GM19372 (cell line): ENCODE results near the gene KRTAP5-10.
"Not testable (repeated sequence)": the region's sequence is repeated elsewhere in the genome, so short reads cannot be mapped to it uniquely, and the experiment has no call there.

Experiments used
- ATAC-seq: cut with Tn5 transposase; IDR thresholded peaks from one replicate; pipeline ENCODE4 v1.9.1; 2021; ENCODE audit warnings: mild to moderate bottlenecking, low read depth, moderate library complexity; ENCODE audit not compliant: unreplicated experiment

The KRTAP5-10 gene

DNA sequence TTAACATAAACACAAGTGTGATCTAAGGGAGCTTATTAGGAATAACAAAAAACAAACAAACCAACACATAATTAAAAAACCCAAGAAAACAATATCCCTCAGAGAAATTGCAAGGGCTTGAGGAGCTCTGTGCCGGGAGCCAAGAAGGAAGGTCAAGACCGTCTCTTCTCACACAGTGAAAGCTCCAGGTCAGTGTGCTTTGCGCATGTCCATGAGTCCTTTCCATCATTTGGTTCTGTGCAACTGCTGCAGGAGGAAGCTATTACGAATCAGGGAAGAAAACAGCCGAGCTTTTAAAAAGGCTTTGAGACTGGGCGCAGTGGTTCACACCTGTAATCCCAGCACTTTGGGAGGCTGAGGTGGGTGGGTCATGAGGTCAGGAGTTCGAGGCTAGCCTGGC lies 23.0 kb upstream of the KRTAP5-10 start:
- ATAC-seq: no peak

DNA sequence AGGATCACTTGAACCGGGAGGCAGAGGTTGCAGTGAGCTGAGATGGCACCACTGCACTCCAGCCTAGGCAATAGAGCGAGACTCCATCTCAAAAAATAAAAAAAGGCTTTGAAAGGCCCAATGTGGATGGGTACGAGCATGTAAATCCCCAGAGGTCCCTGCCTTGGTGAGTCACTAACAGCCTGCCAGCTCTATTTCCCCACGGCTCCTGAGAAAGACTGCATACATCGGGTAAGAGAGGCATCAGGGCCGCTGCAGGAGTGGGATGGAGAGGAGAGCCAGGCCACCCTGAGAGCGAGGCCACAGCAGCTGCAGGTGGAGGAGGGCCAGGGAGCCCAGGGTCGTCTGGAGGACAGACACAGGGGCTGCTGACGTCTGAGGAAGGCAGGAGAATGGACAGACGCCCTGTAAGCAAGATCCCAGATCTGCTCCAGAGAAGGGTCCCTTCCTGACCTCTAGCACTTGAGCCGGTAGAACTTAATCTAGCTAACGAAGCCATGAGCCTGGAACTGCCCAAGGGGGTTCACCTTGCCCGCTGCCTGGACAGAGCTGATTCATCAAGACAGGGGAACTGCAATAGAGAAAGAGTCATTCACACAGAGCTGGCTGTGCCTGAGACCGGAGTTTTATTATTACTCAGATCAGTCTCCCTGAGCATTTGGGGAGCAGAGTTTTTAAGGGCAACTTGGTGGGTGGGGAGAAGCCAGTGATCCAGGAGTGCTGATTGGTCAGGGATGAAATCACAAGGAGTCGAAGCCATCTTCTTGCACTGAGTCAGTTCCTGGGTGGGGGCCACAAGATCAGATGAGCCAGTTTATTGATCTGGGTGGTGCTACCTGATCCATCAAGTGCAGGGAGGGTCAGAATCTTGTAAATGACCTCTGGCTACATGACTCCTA lies 22.2 kb upstream of the KRTAP5-10 start:
- ATAC-seq: no peak

DNA sequence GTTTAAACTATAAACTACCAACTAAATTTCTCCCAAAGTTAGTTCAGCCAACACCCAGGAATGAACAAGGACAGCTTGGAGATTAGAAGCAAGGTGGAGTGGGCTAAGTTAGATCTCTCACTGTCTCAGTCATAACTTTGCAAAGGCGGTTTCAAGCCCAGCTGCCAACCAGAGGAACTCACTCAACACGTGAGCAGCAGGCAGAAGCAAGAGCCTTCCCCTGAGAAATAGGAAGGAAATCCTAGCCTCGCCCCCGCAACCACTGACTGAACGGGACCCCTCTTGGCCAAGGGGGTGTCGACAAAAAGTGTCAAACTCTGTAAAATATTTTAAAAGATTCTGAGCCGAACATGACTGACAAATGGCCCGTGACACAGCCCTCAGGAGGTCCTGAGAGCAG lies 21.5 kb upstream of the KRTAP5-10 start:
- ATAC-seq: no peak

DNA sequence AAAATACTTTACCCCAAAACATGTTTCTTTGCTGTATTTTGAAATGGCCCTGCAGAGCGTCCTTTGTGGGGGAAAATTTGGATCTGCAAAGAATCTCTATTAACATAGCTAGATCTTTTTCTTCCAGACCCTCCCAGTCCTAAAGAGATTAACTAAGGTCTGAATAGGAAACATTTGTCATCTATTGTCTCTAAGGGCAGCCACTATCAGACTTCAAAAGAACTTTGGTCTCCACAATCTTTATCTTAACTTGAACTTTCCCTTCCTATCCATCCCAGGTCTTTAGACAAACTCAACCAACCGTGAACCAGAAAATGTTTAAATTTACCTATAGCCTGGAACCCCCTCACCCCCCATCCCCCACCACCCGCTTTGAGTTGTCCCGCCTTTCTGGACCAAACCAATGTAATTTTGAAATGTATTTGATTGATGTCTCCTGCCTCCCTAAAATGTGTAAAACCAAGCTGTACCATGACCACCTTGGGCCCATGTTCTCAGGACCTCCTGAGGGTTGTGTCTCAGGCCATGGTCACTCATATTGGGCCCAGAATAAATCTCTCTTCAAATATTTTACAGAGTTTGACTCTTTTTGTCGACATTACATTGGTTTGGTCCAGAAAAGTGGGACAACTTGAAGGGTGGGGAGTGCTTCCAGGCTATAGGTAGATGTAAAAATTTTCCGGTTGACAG lies 20.7 kb upstream of the KRTAP5-10 start:
- no peak for ATAC-seq

DNA sequence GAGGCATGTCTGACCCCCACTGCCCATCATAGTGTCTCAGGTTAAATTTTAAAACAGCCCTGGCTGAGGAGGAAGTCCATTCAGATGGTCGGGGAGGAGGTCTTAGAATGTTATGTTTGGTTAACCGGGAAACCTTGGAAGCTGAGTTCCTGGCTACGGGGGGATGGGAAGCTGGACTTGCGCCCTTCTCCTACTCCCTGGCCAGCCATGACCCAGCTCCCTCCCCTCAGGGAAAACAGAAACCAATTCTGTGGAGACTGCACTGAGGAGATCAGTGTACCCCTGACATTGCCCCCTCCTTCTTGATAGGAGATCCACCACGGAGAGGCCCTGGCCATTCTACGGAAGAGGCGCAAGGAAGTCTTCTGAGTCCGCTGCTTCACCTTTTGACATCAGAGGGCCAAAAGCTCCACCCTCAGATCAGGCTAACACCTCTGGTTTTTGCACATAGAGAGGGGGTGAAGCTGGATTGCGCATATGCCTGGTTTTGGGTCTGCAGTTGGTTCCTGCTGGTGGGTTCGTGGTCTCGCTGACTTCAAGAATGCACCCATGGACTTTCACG lies 19.9 kb upstream of the KRTAP5-10 start:
- ATAC-seq: no peak

DNA sequence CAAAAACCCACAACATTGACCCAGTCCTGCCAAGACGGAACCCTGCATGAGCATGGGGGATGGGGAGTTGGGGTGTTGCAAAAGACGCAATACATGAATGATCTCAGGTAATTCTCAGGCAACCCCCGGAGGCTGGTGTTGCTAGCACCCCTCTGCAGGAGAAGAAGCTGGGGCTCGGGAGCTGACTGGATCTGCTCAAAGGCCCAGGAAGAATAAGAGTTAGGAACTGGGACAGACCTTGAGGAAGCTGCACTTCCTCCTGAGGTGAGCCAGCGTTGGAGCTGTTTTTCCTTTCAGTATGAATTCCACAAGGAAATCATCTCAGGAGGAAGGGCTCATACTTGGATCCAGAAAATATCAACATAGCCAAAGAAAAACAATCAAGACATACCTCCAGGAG lies 17.2 kb upstream of the KRTAP5-10 start, which contains the start of gene KRTAP5-9:
TSS of gene KRTAP5-9 (plus strand) at position 301 of the 400 bp plus-strand sequence. CDS start 238 bp downstream, outside the sequence.
- ATAC-seq: no peak

DNA sequence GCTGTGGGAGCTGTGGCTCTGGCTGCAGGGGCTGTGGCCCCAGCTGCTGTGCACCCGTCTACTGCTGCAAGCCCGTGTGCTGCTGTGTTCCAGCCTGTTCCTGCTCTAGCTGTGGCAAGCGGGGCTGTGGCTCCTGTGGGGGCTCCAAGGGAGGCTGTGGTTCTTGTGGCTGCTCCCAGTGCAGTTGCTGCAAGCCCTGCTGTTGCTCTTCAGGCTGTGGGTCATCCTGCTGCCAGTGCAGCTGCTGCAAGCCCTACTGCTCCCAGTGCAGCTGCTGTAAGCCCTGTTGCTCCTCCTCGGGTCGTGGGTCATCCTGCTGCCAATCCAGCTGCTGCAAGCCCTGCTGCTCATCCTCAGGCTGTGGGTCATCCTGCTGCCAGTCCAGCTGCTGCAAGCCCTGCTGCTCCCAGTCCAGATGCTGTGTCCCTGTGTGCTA lies 16.6 kb upstream of the KRTAP5-10 start:
- no peak for ATAC-seq

DNA sequence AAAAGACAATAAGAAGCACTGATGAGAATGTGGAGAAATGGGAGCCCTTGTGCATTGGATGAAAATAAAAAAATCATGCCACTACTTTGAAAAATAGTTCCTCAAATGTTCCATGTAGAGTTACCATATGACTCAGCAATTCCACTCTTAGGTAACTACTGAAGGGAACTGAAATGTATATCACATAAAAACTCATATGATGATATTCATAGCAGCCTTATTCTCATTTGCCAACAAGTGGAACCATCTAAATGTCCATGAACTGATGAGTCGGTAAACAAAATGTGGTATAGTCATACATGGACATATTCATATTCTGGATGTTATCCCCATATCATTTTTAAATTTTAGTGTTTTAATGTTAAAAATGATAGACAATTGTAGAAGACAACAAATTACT lies 13.7 kb upstream of the KRTAP5-10 start:
- ATAC-seq: no peak

DNA sequence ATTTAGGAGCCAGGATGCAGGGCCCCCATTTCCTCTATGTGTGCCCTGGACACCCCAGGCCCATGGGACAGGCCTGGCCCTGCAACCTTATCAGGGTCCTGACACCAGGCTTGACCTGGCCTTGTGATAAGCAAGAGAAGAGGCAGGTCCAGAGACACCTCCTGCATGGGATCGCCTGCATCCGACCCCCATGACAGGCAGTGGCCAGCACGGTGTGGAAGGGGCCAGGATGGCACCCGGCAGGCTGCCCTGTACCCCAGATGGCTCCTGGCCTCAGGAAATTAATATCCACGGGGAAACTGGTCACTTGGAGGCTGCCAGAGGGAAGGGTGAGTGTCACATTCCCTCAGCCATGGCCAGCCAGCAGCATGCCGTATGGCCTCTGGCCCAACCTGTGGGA lies 10.4 kb upstream of the KRTAP5-10 start:
- ATAC-seq: no peak

DNA sequence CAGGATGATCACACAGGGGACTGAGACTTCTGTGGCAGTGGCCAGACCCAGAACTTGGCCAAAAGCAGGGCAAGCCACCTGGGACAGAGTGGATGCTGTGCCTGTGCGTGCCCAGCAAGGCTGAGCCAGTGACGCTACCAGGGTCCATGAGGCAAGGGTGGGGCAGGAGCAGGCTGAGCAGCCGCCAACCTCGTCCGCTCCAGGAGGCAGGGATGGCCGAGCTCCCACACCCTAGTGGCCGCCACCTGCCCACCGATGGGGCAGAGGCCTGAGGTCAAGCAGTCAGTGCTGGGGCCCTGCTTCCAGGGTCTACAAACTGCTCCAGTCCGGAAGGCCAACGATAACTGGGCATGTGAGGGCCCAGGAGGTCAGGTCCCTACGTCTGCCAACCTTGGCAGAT lies 9.9 kb upstream of the KRTAP5-10 start:
- ATAC-seq: no peak

DNA sequence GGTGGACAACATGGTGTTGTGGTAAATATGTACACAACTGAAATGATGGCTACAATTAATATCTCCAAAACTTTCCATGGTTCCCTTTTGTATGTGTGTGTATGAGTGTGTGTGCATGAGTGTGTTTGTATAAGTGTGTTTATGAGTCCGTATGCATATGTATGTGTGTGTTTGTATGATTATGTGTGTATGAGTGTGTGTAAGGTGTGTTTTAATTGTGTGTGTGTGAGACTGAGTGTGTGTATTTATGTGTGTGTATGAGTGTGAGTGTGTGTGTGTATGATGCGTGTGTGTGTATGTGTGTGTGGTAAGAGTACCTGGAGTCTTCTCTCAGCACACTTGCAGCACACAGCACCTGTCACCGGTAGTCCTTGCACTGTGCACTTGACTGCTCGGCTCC lies 9.3 kb upstream of the KRTAP5-10 start:
- ATAC-seq: no peak

DNA sequence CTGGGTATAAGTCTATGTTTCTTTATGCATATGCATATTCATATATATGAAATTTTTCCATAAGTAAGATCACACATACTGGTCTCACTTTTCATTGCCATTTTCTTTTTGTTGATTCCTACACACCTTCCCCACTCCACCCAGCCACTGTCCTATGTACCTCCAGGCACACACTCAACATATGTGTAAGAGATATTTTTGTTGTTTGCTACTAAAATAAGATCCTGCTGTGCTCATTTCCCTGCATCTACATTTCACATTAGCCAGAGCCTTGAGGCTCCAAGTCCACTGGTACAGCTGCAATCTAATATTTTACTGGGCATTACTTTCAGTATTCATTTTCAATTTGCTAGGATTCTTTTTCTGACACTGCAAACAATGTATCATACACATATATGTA lies 8.1 kb upstream of the KRTAP5-10 start:
- no peak for ATAC-seq

DNA sequence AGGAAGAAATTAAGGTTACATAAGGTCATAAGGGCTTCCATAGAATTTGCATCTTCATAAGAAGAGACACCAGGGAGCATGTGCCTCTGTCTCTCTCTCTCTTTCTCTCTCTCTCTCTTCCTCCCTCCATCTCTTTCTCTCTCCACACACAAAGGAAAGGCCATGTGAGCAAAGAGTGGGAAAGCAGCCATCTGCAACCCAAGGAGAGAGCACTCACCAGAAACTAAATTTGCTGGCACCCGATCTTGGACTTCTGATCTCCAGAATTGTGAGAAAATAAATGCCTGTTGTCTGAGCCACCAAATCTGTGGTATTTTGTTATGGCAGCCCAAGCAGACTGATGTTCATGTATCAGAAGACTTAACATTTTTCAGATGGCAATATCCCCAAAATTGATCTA lies 6.4 kb upstream of the KRTAP5-10 start:
- ATAC-seq: no peak

DNA sequence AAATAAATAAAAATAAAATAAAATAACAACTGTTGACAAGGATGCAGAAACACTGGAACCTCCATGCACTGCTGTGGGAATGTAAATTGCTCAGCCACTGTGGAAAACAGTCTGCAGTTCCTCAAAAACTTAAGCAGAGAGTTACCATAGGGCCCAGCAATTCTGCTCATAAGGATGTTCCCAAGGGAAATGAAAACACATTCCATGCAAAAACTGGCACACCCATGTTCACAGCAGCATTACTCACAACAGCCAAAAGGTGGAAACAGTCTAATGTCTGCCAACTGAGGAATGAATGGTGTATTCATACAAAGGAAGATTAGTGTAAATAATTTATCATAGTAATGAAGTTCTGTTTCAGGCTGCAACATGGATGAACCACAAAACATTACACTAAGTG lies 3.2 kb upstream of the KRTAP5-10 start:
- no peak for ATAC-seq

DNA sequence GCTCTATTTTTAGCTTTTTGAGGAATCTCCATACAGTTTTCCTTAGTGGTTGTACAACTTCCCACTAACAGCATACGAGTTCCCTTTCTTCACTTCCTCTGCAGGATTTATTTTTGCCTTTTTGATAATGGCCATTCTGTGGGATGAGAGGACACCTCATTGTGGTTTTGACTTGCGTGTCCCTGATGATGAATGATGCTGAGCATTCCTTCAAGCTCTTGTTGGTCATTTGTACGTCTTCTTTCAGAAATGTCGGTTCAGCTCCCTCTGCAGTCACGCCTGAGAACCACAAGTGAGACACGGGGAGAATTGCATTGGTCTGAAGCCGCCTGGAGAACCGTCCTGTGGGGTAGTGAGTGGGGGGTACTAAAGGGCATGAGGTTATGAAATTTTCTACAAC lies 2.0 kb upstream of the KRTAP5-10 start:
- no peak for ATAC-seq

DNA sequence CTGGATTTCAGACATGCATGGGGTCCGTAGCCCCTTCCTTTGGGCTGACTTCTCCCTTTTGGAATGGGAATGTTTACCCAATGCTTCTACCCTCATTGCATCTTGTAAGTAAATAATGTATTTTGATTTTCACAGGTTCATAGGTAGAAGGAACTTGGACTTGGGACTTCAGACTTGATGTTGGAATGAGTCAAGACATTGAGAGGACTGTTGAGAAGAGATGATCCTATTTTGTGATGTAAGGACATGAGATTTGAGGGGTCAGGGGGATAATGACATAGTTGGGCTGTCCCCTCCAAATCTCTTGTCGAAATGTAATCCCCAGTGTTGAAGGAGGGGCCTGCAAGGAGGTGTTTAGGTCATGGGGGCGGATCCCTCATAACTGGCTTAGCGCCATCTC lies 933 bp upstream of the KRTAP5-10 start:
- ATAC-seq: no peak

DNA sequence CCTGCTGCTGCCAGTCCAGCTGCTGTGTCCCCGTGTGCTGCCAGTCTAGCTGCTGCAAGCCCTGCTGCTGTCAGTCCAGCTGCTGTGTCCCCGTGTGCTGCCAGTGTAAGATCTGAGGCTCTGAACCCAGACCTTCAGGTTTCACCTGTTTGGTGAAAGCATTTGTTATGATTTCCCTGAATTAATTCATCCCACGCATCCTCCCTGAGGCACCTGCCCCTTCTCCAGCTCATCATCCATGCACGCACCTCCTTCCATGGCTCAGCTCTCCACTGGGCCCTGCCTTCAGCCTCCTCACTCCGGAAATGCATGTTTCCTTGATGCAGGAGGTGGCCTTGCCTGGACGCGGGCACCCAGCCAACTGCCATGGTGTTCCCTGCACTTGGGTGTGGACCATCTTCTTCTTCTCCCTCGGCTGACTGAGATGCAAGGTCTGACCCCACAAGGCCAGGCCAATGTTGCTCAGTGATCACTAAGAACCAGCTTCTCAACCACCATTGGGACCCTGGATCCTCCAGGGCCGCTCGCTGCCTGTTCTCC lies 788 bp downstream of the KRTAP5-10 start:
- no peak for ATAC-seq

DNA sequence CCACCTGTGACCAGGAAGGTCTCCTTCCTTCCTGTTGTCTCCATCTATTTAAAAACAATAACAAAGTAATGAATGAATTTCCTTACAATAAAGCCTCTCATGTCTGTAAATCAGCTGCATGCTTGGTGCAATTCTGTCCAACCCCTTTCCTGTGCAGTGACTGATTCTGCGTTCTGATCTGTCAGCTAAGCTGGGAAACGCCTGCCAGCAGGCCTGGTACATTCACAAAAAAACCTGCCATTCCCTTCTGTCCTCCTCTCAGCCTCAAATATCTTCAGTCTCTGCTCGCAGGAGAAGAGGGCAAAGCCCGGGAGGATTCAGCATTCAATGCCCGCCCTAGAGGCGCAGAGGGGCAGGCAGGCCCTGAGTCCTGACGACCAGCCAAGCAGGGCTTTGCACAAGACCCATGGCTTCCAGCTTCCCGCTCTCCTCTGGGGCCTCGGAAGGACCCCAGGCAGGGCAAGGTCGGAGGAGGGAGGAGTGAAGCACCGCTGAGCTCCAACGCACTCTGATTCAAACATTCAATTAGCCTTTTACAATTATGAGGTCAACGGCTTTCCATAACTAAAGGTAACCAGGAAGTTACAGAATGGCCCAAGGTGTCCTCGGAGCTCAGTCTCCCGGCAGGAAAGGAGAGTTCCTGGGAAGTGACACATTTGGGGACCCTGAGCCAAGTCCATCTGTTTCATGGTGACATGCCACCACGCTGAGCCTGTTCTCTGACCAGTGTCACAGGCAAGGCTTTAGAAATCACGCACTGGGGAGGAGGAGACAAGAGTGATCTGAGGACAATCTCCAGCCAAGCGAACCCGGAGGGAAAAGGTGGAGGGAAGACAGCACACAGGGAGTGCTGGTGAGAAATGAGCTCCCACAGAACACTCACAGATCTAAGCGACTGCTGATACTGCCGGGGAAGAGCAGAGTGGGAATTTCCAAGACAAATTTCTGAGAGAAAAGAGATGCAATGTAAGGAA lies 1.6 kb downstream of the KRTAP5-10 start:
- ATAC-seq: not testable (repeated sequence)

DNA sequence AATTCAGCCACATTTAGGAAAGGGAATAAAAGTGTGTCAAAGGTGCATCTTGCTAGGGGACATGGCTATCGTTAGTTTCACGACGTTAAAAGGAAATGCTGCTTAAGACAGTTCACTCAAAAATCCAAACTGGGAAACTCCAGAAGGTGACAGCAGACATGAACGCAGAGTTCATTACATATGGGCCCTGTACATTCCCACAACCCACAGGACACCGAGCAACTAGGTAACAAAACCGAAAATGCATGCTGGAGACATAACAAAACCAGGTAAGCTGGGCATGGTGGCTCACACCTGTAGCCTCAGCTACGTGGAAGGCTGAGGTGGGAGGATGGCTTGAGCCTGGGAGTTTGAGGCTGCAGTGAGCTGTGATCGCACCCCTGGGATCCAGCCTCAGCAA lies 2.3 kb downstream of the KRTAP5-10 start:
- ATAC-seq: not testable (repeated sequence)
